Esophagus squamous epithelium (tissue), 5 donors: ENCODE measurements around the gene DPYSL5. TPM values are rescaled to one million over a fixed set of nuclear protein-coding genes. Genes with fewer than 3 reads are reported as not detected.

Experiments used
- DNase-seq: peaks from one replicate; lab custom pipeline; 2025; lab: John Stamatoyannopoulos, UW
- H3K27ac ChIP-seq, 4 donors: fragments of 200-600 bp; sonication (generic); one replicate each; pipeline ENCODE4 v1.5.1; 2016 to 2019; ENCODE audit warnings: mild to moderate bottlenecking in 1 of 4
- H3K27me3 ChIP-seq, 4 donors: fragments of 200-600 bp; sonication (generic); 1 replicate in 3 of 4; 2 replicates in 1 of 4; pipeline versions ENCODE4 v1.5.1 to v1.6.0; 2017 to 2021; ENCODE audit warnings: antibody characterized with exemption in 1 of 4
- H3K36me3 ChIP-seq, 3 donors: fragments of 200-600 bp; sonication (generic); one replicate each; pipeline ENCODE4 v1.5.1; 2016 to 2019
- H3K4me1 ChIP-seq, 3 donors: fragments of 200-600 bp; sonication (generic); one replicate each; pipeline ENCODE4 v1.5.1; 2017 to 2019
- H3K4me3 ChIP-seq, 4 donors: fragments of 200-600 bp; sonication (generic); 1 replicate in 3 of 4; 2 replicates in 1 of 4; pipeline ENCODE4 v1.5.1; 2016 to 2019; ENCODE audit warnings: mild to moderate bottlenecking in 2 of 4, moderate library complexity in 1 of 4
- H3K9me3 ChIP-seq, 3 donors: fragments of 200-600 bp; sonication (generic); one replicate each; pipeline ENCODE4 v1.5.1; 2016 to 2019
- POLR2A ChIP-seq, 4 donors: fragments of 450-650 bp; IDR thresholded peaks; one replicate each; pipeline ENCODE4 v1.6.1; 2017; ENCODE audit warnings: antibody characterized with exemption in 4 of 4, mild to moderate bottlenecking in 4 of 4, moderate library complexity in 3 of 4
- WGBS, 2 donors: methylation state at CpG; one replicate each; pipeline ENCODE4 v1.1.5; 2018; 5-methylcytosine and 5-hydroxymethylcytosine counted together
- intact Hi-C: fragments of 100-400 bp; cut with DNase I; formaldehyde crosslinking; loops from one replicate; pipeline ENCODE4 v1.15.0; 2022
- total RNA-seq, 4 donors: library from RNA; depleted of rRNA; stranded (reverse); fragments of >200 nt; gene quantifications; one replicate each; pipeline ENCODE4 v1.1.0, GENCODE V29; 2016
- TF ChIP-seq, protein P1 (sequence below), 6 experiments: fragments of 450-650 bp in 4 of 6; fragments of 200-600 bp in 2 of 6; sonication (generic) in 2 of 6; IDR thresholded peaks; one replicate each; pipeline ENCODE4 v1.5.1; 2016 to 2019; ENCODE audit warnings: antibody characterized with exemption in 6 of 6, mild to moderate bottlenecking in 4 of 6, moderate library complexity in 4 of 6
- donor health status: DM: yes; HTN: yes; CAD: no.

DPYSL5 gene
- total RNA-seq, 4 donors from 2014 or later: not detected

GRCh38 chr2:26979741-26980140, 131.8 kb downstream of the DPYSL5 start:
- peaks cover 0 to 26% (median 7%) of the 10 kb centered on the region in 3 donors for H3K4me1 ChIP-seq
- WGBS, 2 donors: 72 to 81% methylated on average over 2 of the region's 2 CpGs
- TF ChIP-seq, protein P1, sequence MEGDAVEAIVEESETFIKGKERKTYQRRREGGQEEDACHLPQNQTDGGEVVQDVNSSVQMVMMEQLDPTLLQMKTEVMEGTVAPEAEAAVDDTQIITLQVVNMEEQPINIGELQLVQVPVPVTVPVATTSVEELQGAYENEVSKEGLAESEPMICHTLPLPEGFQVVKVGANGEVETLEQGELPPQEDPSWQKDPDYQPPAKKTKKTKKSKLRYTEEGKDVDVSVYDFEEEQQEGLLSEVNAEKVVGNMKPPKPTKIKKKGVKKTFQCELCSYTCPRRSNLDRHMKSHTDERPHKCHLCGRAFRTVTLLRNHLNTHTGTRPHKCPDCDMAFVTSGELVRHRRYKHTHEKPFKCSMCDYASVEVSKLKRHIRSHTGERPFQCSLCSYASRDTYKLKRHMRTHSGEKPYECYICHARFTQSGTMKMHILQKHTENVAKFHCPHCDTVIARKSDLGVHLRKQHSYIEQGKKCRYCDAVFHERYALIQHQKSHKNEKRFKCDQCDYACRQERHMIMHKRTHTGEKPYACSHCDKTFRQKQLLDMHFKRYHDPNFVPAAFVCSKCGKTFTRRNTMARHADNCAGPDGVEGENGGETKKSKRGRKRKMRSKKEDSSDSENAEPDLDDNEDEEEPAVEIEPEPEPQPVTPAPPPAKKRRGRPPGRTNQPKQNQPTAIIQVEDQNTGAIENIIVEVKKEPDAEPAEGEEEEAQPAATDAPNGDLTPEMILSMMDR (IDR thresholded peaks at IDR 0.05): no peak
- TF ChIP-seq POLR2A (IDR thresholded peaks at IDR 0.05): no peak
- no peaks in the 10 kb centered on the region for H3K9me3 ChIP-seq
- no peaks in the 10 kb centered on the region for H3K27me3 ChIP-seq
- no peak overlapping the region for H3K27ac ChIP-seq
- intact Hi-C loops: no loop called here
- no peaks in the 10 kb centered on the region for H3K36me3 ChIP-seq
- DNase-seq: no peak
- no peak overlapping the region for H3K4me3 ChIP-seq

DNA sequence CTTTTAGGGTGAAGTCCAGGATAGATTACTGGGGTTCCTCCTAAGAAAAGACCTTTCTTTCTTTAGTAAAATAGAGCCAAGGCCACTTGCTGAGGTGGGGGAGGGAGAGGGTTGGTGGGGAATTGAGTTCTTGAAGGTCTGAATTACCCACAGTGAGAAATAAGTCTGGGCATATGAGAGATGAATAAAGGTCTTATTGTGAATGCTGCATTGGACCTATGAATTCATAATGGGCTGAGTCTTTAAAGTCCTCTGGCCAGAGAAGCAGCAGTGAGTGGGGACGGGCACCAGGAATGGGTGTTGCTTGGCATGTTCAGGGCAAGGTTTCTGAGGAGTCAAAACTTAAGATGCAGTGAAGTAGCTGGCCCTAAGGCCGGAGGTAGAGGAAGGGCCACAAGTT, 133.0 kb downstream of the DPYSL5 start:
- 69 to 93% methylated on average over 2 of the region's 2 CpGs for WGBS, 2 donors
- no peak overlapping the region for H3K27ac ChIP-seq
- H3K4me1 ChIP-seq: peaks cover 0 to 20% (median 7%) of the 10 kb centered on the region in 3 donors

GRCh38 chr2:26982102-26982742, 134.3 kb downstream of the DPYSL5 start:
- Histone ChIP-seq H3K27me3 (no peaks in the 10 kb centered on the region), H3K9me3 (no peaks in the 10 kb centered on the region), H3K27ac (no peak overlapping the region), H3K4me1 (peaks cover 0 to 20% (median 7%) of the 10 kb centered on the region in 3 donors), H3K36me3 (no peaks in the 10 kb centered on the region), H3K4me3 (no peak overlapping the region)
- no peak for DNase-seq
- WGBS, 2 donors: 21 to 40% methylated on average over 2 of the region's 2 CpGs
- TF ChIP-seq, protein P1 (IDR thresholded peaks at IDR 0.05): peak in 5 of 6 experiments; percentile 37 to 59 (median 43)
- TF ChIP-seq POLR2A (IDR thresholded peaks at IDR 0.05): no peak
- intact Hi-C loops: no loop called here

More for the DNA sequence above, 133.0 kb downstream of the DPYSL5 start:
- DNase-seq: no peak
- Histone ChIP-seq H3K4me3 (no peak overlapping the region), H3K36me3 (no peaks in the 10 kb centered on the region), H3K9me3 (no peaks in the 10 kb centered on the region), H3K27me3 (no peaks in the 10 kb centered on the region)
- intact Hi-C loops: no loop called here
- TF ChIP-seq, protein P1 (IDR thresholded peaks at IDR 0.05): no peak
- TF ChIP-seq POLR2A (IDR thresholded peaks at IDR 0.05): no peak

GRCh38 chr2:26983746-26984145, 135.8 kb downstream of the DPYSL5 start:
- Histone ChIP-seq H3K27ac (no peak overlapping the region), H3K36me3 (no peaks in the 10 kb centered on the region), H3K27me3 (no peaks in the 10 kb centered on the region), H3K4me1 (peaks cover 0 to 20% (median 7%) of the 10 kb centered on the region in 3 donors), H3K4me3 (no peak overlapping the region), H3K9me3 (no peaks in the 10 kb centered on the region)
- TF ChIP-seq, protein P1 (IDR thresholded peaks at IDR 0.05): no peak
- no peak for TF ChIP-seq POLR2A (IDR thresholded peaks at IDR 0.05)
- intact Hi-C loops: no loop called here
- 66 to 71% methylated on average over 3 of the region's 3 CpGs for WGBS, 2 donors
- no peak for DNase-seq

GRCh38 chr2:26985807-26986206, 137.9 kb downstream of the DPYSL5 start:
- no peak overlapping the region for H3K4me3 ChIP-seq
- no peaks in the 10 kb centered on the region for H3K27me3 ChIP-seq
- no peak overlapping the region for H3K27ac ChIP-seq
- WGBS, 2 donors: 81 to 83% methylated on average over 4 of the region's 4 CpGs
- no peak for TF ChIP-seq POLR2A (IDR thresholded peaks at IDR 0.05)
- TF ChIP-seq, protein P1 (IDR thresholded peaks at IDR 0.05): no peak
- H3K9me3 ChIP-seq: no peaks in the 10 kb centered on the region
- intact Hi-C loops: no loop called here
- H3K4me1 ChIP-seq: peaks cover 0 to 20% (median 7%) of the 10 kb centered on the region in 3 donors
- no peaks in the 10 kb centered on the region for H3K36me3 ChIP-seq
- no peak for DNase-seq
